Type B pancreatic cell (in vitro differentiated cells): ENCODE data around the gene ATOH7. TPM values are rescaled to one million over a fixed set of nuclear protein-coding genes. Genes with fewer than 3 reads are reported as not detected.
A peak's percentile ranks its signal among the peaks of the same experiment; 100 is the strongest.
"Not testable (repeated sequence)": the region's sequence is repeated elsewhere in the genome, so short reads cannot be mapped to it uniquely, and the experiment has no call there.

ENCODE experiments used
- DNase-seq: peaks from one replicate; pipeline ENCODE4 v3.0.0; 2021; ENCODE audit warnings: mixed read lengths; ENCODE audit not compliant: unreplicated experiment; ENCODE audit errors: extremely low spot score
- H3K27ac Mint-ChIP-seq: 2 replicates; pipeline ENCODE4 v1.8.0; 2021; ENCODE audit warnings: mild to moderate bottlenecking, mixed read lengths
- H3K27me3 Mint-ChIP-seq: 2 replicates; pipeline ENCODE4 v1.8.0; 2021; ENCODE audit warnings: mixed read lengths
- H3K36me3 Mint-ChIP-seq: 2 replicates; pipeline ENCODE4 v1.8.0; 2021; ENCODE audit warnings: mixed read lengths
- H3K4me1 Mint-ChIP-seq: one replicate; pipeline ENCODE4 v1.8.0; 2021; ENCODE audit warnings: mixed read lengths; ENCODE audit not compliant: unreplicated experiment
- H3K4me3 Mint-ChIP-seq: 2 replicates; pipeline ENCODE4 v1.8.0; 2021; ENCODE audit warnings: mild to moderate bottlenecking, mixed read lengths
- H3K9me3 Mint-ChIP-seq: 2 replicates; pipeline ENCODE4 v1.8.0; 2021; ENCODE audit warnings: mixed read lengths
- CTCF ChIP-seq: fragments of 200-600 bp; sonication (generic); conservative IDR thresholded peaks from 2 replicates; pipeline ENCODE4 v1.5.0; 2021; ENCODE audit warnings: antibody characterized with exemption, mild to moderate bottlenecking
- long read RNA-seq: library from polyadenylated mRNA; unstranded; transcript quantifications from one replicate; pipeline ENCODE4 v2.0.0, GENCODE V29; 2020
- total RNA-seq: library from RNA; stranded (reverse); gene quantifications from 2 replicates; pipeline ENCODE4 v1.2.1, GENCODE V29; 2021; ENCODE audit warnings: low replicate concordance

ATOH7 gene
- total RNA-seq: 0.31 and 0.60 TPM in 2 replicates
- long read RNA-seq: 0 reads

- no peak for DNase-seq
- Mint-ChIP-seq H3K9me3 (no peaks in the 10 kb centered on the region), H3K27ac (peak within 1 kb of the TSS; percentile 46), H3K27me3 (peaks cover 36% of the 10 kb centered on the region), H3K4me1 (peaks cover 9% of the 10 kb centered on the region), H3K4me3 (peak within 1 kb of the TSS; percentile 86), H3K36me3 (no peaks in the 10 kb centered on the region)
- no peak for TF ChIP-seq CTCF
These were observed at the start of gene ATOH7 for GRCh38 chr10:68231817-68232251. Gene ATOH7 (minus strand): TSS chr10:68232113. CDS start chr10:68231677, 436 bp downstream.

- Mint-ChIP-seq H3K27me3 (no peaks in the 10 kb centered on the region), H3K27ac (no peak overlapping the region), H3K4me3 (no peak overlapping the region), H3K9me3 (peaks cover 5% of the 10 kb centered on the region), H3K4me1 (peaks cover 15% of the 10 kb centered on the region), H3K36me3 (peaks cover 4% of the 10 kb centered on the region)
- DNase-seq: no peak
- no peak for TF ChIP-seq CTCF
These were observed 48.8 kb upstream of the ATOH7 start for GRCh38 chr10:68280758-68281157.

- not testable (repeated sequence) for DNase-seq, H3K9me3 Mint-ChIP-seq, H3K4me3 Mint-ChIP-seq, H3K4me1 Mint-ChIP-seq, H3K27ac Mint-ChIP-seq, H3K36me3 Mint-ChIP-seq, H3K27me3 Mint-ChIP-seq
These were observed 47.2 kb upstream of the ATOH7 start for GRCh38 chr10:68278906-68279753.

- not testable (repeated sequence) for H3K4me3 Mint-ChIP-seq, H3K9me3 Mint-ChIP-seq, H3K4me1 Mint-ChIP-seq
These were observed 45.9 kb upstream of the ATOH7 start for GRCh38 chr10:68277814-68278213.

GRCh38 chr10:68276224-68276623 is 44.3 kb upstream of the ATOH7 start:
- Mint-ChIP-seq H3K27ac (no peak overlapping the region), H3K4me3 (no peak overlapping the region), H3K4me1 (peaks cover 6% of the 10 kb centered on the region), H3K36me3 (peaks cover 4% of the 10 kb centered on the region), H3K27me3 (no peaks in the 10 kb centered on the region), H3K9me3 (peaks cover 5% of the 10 kb centered on the region)
- no peak for TF ChIP-seq CTCF
- no peak for DNase-seq

More at GRCh38 chr10:68277814-68278213, 45.9 kb upstream of the ATOH7 start:
- H3K36me3 Mint-ChIP-seq, DNase-seq, H3K27ac Mint-ChIP-seq, H3K27me3 Mint-ChIP-seq: not testable (repeated sequence)

GRCh38 chr10:68275600-68276126 is 43.8 kb upstream of the ATOH7 start:
- no peak for TF ChIP-seq CTCF
- no peak for DNase-seq
- no peaks in the 10 kb centered on the region for H3K27me3 Mint-ChIP-seq
- H3K4me1 Mint-ChIP-seq: peaks cover 11% of the 10 kb centered on the region
- H3K9me3 Mint-ChIP-seq: peaks cover 5% of the 10 kb centered on the region
- peaks cover 4% of the 10 kb centered on the region for H3K36me3 Mint-ChIP-seq
- no peak overlapping the region for H3K4me3 Mint-ChIP-seq
- no peak overlapping the region for H3K27ac Mint-ChIP-seq
